HG03442 (cell line): ENCODE measurements around the gene NSFL1C.

Experiments
- ATAC-seq: cut with Tn5 transposase; IDR thresholded peaks from one replicate; pipeline ENCODE4 v1.9.1; 2021; ENCODE audit warnings: mild to moderate bottlenecking, moderate library complexity; ENCODE audit not compliant: unreplicated experiment

NSFL1C gene

DNA sequence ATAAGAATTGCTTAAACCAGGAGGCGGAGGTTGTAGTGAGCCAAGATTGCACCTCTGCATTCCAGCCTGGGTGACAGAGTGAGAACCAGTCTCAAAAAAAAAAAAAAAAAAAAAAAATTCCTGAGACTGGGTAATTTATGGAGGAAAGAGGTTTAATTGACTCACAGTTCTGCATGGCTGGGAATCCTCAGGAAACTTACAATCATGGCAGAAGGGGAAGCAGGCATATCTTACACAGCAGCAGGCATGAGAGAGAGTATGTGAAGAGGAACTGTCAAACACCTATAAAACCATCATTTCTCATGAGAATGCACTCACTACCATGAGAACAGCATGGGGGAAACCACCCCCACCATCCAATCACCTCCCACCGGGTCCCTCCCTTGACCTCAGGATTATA lies 72.0 kb downstream of the NSFL1C start:
- ATAC-seq = no peak

DNA sequence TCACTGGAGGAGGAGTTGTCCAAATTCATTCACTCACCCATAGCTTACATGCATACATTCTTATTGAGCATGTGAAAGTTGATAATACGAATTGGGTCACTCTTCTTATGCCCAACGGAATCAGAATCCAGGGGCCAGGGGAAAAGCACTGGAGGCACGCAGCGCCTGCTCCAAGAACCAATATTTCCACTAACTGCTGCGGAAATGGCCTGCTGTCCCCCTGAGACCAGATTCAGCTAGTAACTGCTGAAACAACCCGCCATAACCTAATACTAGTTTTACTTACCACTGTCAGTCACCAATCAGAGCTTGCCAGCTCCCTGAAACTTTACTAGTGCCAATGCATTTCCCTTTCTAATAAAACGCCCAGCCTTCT lies 73.2 kb downstream of the NSFL1C start:
- no peak for ATAC-seq

DNA sequence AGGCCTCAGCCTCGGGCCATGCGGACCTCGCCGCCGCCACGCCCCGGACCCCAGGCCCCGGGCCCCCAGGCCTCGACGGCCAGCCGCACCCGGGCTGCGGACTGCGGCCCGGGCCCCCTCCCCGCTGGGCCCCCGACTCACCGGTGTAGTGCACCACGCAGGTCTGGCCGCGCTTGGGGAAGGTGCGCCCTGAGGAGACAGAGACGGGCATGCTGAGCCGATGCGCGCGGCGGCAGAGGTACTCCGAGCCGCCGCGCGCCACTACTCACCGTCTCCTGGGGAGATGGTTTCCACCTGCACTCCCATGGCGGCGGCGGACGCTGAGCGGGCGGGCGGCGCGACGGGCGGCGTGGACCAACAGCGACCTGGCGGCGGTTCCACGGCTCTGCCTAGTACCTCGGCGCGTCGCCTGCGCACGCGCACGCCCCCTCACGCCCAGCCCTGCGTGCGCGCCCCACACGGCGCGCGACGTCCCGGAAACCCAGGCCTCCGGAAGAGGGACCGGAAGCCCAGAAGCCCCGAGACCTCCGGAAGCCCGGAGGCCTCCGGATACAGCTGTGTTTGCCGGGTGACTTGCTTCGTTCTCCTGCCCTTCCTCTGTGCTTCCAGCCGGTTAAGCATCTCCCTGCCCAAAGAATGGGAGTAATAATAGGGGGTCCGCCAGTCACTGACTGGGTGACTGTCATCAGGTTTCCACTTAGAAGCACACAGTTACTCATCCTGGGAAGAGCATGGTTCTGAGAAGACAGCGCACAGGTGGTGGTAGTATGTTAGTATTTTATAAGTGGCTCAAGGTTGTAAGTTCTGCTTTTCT lies 73.7 kb downstream of the NSFL1C start, which contains the start of gene FKBP1A:
Gene FKBP1A (minus strand): TSS at position 362 of the 814 bp plus-strand sequence. CDS start 56 bp downstream, at position 306.
- ATAC-seq = peak; percentile 85

DNA sequence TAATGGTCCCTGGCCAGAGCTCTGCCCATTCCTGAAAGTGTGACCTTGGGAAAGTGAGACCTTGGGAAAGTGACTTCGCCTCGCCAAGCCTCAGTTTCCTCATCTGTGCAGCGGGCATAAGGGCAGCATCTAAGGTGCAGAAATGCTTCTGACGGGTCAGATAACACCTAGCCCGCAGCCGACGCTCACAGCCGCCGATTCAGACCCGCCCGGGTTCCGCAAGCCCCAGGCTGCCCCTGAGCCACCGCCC lies 74.3 kb downstream of the NSFL1C start:
- ATAC-seq = no peak
